Urinary bladder (tissue), 4 donors: ENCODE measurements around the gene PTEN. TPM values are rescaled to one million over a fixed set of nuclear protein-coding genes. Genes with fewer than 3 reads are reported as not detected.
"Not testable (repeated sequence)": the region's sequence is repeated elsewhere in the genome, so short reads cannot be mapped to it uniquely, and the experiment has no call there.

Experiments used
- DNase-seq: peaks from one replicate; pipeline ENCODE4 v3.0.0-alpha.2; 2015; ENCODE audit errors: extremely low spot score
- H3K27ac ChIP-seq: one replicate; pipeline ENCODE4 v1.5.1; 2013; ENCODE audit warnings: low read depth, mild to moderate bottlenecking, moderate library complexity
- H3K36me3 ChIP-seq: one replicate; pipeline ENCODE4 v1.6.1; 2013; ENCODE audit warnings: mild to moderate bottlenecking, moderate library complexity; ENCODE audit not compliant: insufficient read depth
- H3K4me1 ChIP-seq: one replicate; pipeline ENCODE4 v1.6.1; 2013; ENCODE audit warnings: mild to moderate bottlenecking, moderate library complexity; ENCODE audit not compliant: insufficient read depth
- H3K4me3 ChIP-seq: one replicate; pipeline ENCODE4 v1.5.1; 2013; ENCODE audit warnings: low read depth, low read length
- WGBS: extraction: QIAGEN DNeasy Blood & Tissue Kit; methylation state at CpG from one replicate; pipeline ENCODE4 v1.1.7; 2013; 5-methylcytosine and 5-hydroxymethylcytosine counted together
- polyA plus RNA-seq: library from polyadenylated mRNA; stranded (reverse); fragments of 200-250 nt; gene quantifications from one replicate; pipeline ENCODE4 v1.2.3, GENCODE V29; 2013
- total RNA-seq: library from RNA; depleted of rRNA; stranded (reverse); fragments of >200 nt; gene quantifications from one replicate; pipeline ENCODE4 v1.2.3, GENCODE V29; 2014
- donor health status: healthy with polysubstance abuse.
- donor health status: healthy.

The PTEN gene
- 308 TPM for total RNA-seq
- 37.6 TPM for polyA plus RNA-seq

DNA sequence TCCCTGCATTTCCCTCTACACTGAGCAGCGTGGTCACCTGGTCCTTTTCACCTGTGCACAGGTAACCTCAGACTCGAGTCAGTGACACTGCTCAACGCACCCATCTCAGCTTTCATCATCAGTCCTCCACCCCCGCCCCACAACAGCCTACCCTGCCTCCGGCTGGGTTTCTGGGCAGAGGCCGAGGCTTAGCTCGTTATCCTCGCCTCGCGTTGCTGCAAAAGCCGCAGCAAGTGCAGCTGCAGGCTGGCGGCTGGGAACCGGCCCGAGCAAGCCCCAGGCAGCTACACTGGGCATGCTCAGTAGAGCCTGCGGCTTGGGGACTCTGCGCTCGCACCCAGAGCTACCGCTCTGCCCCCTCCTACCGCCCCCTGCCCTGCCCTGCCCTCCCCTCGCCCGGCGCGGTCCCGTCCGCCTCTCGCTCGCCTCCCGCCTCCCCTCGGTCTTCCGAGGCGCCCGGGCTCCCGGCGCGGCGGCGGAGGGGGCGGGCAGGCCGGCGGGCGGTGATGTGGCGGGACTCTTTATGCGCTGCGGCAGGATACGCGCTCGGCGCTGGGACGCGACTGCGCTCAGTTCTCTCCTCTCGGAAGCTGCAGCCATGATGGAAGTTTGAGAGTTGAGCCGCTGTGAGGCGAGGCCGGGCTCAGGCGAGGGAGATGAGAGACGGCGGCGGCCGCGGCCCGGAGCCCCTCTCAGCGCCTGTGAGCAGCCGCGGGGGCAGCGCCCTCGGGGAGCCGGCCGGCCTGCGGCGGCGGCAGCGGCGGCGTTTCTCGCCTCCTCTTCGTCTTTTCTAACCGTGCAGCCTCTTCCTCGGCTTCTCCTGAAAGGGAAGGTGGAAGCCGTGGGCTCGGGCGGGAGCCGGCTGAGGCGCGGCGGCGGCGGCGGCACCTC lies at the start of gene PTEN, which contains the start of gene KLLN:
TSS of gene PTEN (plus strand) at position 573 of the 891 bp plus-strand sequence. CDS start 845 bp downstream, outside the sequence.
TSS of gene KLLN (minus strand) at position 481 of the 891 bp plus-strand sequence. CDS start 1,046 bp downstream, outside the sequence.
- peak; percentile 80 for DNase-seq
- H3K36me3 ChIP-seq, result no peaks in the 10 kb centered on the region
- peak within 1 kb of the TSS; percentile 97 for H3K4me3 ChIP-seq
- peak within 1 kb of the TSS; percentile 99 for H3K27ac ChIP-seq
- H3K4me1 ChIP-seq, result no peaks in the 10 kb centered on the region
- under 1% methylated on average over 89 of the region's 89 CpGs for WGBS

DNA sequence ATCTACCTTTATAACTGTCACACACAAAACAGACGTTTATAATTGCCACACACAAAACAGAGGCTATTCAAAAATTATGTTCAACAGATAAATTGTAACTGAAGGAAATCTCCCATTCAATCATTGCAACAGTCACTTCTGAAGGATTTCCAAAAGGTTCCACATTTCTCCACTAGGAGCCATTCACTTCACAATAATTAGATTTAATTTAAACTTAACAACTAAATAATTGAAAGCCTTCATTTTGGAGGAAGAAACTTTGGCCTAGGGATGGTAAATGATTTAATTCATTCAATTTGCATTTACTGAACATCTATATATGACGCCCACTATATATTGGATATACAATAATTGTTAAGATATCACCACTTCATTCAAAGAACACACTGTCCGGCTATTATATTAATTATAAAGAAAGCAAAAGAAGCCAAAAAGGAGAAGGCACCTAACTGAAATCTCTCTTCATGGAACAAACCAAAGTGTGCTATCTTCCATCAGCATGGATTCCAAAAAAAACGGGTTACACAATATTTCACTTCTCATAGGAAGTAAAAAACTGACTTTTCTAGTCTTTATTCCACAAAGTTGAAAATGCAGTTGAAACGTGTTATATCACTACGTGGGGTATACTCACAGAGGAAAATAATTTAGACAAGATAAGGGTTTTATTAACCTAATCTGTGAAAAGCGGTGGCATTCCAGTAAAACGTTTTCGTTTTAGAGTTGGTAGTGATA lies 47.1 kb upstream of the PTEN start:
- no peak overlapping the region for H3K27ac ChIP-seq
- H3K4me1 ChIP-seq, result no peaks in the 10 kb centered on the region
- 69% methylated on average over 9 of the region's 9 CpGs for WGBS
- H3K36me3 ChIP-seq, result no peaks in the 10 kb centered on the region
- H3K4me3 ChIP-seq, result no peak overlapping the region
- DNase-seq, result no peak

DNA sequence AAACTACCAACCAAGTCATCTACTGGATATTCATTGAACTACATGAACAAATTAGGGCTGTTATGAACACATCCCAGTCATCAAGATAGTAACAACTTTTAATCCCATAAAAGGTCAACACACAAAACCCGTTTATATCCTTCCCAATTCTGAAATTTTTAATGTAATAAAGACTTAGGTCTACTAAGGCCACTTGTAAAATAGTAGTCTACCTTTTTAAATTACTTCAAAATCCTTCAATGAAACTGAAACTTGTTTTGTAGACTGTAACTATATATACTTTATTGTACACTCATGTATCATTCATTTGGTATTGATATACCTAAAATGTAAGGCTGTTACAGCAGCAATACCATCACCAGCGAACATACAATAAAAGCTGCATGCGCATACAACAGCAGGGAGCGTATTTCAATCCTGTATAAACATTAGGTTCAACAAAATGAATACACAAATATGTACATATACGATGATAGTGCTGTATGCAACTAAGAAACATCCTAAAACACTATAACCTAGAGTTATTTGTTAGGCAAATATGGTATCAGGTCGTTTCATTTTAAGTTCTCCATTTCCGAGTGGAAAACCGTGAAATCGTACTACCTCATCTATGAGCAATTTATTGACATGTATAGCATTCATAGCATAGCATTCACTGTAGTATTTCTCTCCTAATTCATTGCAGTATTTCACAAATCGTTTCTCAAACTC lies 46.4 kb upstream of the PTEN start:
- H3K27ac ChIP-seq, result no peak overlapping the region
- WGBS, result 23% methylated on average over 10 of the region's 10 CpGs

GRCh38 chr10:87817609-87818504 lies 45.6 kb upstream of the PTEN start, which contains the start of gene ATAD1:
ATAD1 (minus strand) TSS chr10:87818226; CDS start chr10:87814599, 3,627 bp downstream.
- H3K4me3 ChIP-seq, result peak within 1 kb of the TSS; percentile 64
- peak; percentile 56 for DNase-seq
- H3K27ac ChIP-seq, result peak within 1 kb of the TSS; percentile 81
- no peaks in the 10 kb centered on the region for H3K4me1 ChIP-seq
- no peaks in the 10 kb centered on the region for H3K36me3 ChIP-seq
- under 1% methylated on average over 60 of the region's 60 CpGs for WGBS

More for the DNA sequence above, 46.4 kb upstream of the PTEN start:
- Histone ChIP-seq H3K4me1 (no peaks in the 10 kb centered on the region), H3K4me3 (peak overlapping the region; percentile 64), H3K36me3 (no peaks in the 10 kb centered on the region)
- no peak for DNase-seq

DNA sequence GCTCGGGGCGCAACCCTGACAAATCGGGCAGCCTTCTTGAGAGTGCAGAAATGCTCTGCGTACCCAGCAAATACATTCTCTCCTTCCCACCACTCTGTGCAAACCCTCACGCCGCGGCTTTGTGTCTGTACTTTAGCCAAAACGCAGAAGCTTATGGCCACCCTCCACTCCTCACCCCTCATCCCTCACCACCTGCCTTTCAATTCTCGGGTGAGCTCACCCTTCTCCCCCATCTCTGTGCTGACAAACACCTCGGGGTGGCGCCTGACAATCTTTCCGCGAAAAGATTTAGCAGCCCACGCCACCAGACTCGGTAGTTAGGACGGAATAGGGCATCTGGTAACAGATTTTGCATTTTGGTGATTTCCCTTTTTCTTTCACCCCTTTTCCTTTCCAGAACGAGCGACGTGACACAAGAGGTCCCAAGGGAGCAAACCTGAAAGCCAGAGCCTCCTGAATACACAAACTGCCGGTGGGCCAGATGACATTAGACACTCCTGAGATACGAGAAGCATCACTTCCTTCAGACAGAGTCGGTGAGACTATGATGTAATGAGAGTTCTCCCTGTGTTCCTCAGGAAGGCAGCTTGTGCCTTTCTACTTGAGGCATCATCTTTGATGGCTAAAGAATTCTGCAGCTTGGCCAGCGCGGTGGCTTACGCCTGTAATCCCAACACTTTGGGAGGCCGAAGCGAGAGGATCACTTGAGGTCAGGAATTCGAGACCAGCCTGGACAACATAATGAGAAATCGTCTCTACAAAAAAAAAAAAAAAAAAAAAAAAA lies 44.7 kb upstream of the PTEN start:
- Histone ChIP-seq H3K4me3 (peak overlapping the region; percentile 64), H3K36me3 (no peaks in the 10 kb centered on the region), H3K27ac (peak overlapping the region; percentile 40), H3K4me1 (no peaks in the 10 kb centered on the region)
- WGBS, result 17% methylated on average over 29 of the region's 29 CpGs
- no peak for DNase-seq

GRCh38 chr10:87819289-87819585 lies 44.2 kb upstream of the PTEN start:
- no peak for DNase-seq
- H3K4me1 ChIP-seq, result no peaks in the 10 kb centered on the region
- H3K36me3 ChIP-seq, result no peaks in the 10 kb centered on the region
- 91% methylated on average over 6 of the region's 6 CpGs for WGBS
- no peak overlapping the region for H3K27ac ChIP-seq
- H3K4me3 ChIP-seq, result no peak overlapping the region

DNA sequence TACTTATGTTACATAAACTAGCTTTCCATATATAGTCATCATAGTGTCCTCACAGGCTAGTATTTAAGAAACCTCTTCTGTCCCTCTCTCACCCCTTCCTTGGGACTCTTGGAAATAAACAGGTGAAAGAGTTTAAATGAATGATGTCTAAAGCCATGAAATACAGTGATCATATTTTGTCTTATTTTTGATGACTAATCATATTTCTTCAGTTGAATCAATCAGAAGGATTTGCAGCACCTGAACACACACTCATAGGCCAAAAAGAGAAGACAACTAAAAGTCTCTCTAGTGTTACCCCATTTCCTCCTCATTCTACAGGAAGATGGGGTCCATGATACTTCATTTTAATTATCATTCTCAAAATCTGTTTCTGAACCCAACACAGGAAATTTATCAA lies 36.8 kb upstream of the PTEN start:
- DNase-seq, result no peak

DNA sequence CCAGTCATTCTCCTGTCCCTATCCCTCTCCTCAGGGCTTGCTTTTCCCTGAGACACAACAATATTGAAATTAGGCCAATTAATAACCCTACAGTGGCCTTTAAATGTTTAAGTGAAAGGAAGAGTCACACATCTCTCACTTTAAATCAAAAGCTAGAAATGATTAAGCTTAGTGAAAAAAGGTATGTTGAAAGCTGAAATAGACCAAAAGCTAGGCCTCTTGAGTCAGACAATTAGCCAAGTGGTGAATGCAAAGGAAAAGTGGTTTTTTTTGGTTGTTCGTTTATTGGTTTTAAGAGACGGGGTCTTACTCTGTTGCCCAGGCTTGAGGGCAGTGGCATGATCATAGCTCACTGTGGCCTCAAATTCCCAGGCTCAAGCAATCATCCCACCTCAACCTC lies 35.7 kb upstream of the PTEN start:
- no peak overlapping the region for H3K4me3 ChIP-seq
- DNase-seq, result no peak
- peaks cover 2% of the 10 kb centered on the region for H3K36me3 ChIP-seq
- no peak overlapping the region for H3K27ac ChIP-seq
- 95% methylated on average over 2 of the region's 2 CpGs for WGBS
- H3K4me1 ChIP-seq, result no peaks in the 10 kb centered on the region

More for the DNA sequence above, 36.8 kb upstream of the PTEN start:
- H3K4me3 ChIP-seq, result no peak overlapping the region
- no peak overlapping the region for H3K27ac ChIP-seq
- peaks cover 2% of the 10 kb centered on the region for H3K36me3 ChIP-seq
- H3K4me1 ChIP-seq, result no peaks in the 10 kb centered on the region

DNA sequence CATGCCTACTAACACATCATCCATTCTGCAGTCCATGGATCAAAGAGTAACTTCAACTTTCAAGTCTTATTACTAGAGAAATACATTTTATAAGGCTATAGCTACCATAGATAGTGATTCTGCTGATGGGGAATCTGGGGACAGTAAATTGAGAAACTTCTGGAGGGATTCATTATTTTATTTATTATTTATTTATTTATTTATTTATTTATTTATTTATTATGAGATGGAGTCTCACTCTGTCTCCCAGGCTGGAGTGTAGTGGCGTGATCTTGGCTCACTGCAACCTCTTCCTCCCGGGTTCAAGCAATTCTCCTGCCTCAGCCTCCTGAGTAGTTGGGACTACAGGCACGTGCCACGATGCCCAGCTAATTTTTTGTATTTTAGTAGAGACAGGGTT lies 34.4 kb upstream of the PTEN start:
- H3K36me3 ChIP-seq, DNase-seq, H3K4me3 ChIP-seq, H3K4me1 ChIP-seq, H3K27ac ChIP-seq: not testable (repeated sequence)
- 93% methylated on average over 4 of the region's 4 CpGs for WGBS

- H3K27ac ChIP-seq, result no peak overlapping the region
- no peak overlapping the region for H3K4me3 ChIP-seq
- DNase-seq, result no peak
- H3K4me1 ChIP-seq, result no peaks in the 10 kb centered on the region
- H3K36me3 ChIP-seq, result peaks cover 2% of the 10 kb centered on the region
Observed at GRCh38 chr10:87829986-87830729, 33.3 kb upstream of the PTEN start.

DNA sequence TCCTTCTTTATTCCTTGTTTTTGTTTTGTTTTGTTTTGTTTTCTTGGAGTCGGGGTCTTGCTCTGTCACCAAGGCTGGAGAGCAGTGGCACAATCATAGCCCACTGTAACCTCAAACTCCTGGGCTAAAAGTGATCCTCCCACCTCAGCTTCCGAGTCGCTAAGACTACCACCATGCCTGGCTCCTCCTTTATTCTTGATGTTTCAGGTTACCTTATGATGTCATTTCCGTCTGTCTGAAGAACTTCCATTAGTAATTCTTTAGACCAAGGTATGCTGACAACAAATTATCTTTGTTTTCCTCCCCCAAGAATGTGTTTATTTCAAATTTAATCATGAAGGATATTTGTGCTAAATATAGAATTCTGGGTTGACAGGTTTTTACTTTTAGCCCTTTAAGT lies 27.3 kb upstream of the PTEN start:
- no peaks in the 10 kb centered on the region for H3K36me3 ChIP-seq
- H3K27ac ChIP-seq, result no peak overlapping the region
- no peak for DNase-seq
- WGBS, result 94% methylated on average over 4 of the region's 4 CpGs
- no peak overlapping the region for H3K4me3 ChIP-seq
- no peaks in the 10 kb centered on the region for H3K4me1 ChIP-seq

DNA sequence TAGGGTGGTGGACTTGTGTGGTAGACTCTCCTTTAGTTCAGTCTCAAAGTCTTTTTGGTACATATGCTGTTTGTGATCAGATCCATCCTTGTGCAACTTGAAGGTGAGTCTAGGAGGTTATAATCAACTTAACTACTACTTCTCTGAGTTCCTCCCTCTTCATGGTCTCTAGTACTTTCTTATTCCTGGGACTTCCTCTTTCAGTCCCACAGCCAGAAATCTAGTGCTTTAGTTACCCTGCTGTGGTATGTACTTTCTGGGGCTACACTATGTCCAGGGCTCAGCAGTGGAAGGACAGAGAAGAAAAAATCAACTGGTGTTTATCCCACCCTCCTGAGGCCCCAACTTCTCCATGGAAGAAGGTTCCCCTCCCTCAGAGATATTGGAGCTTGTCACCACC lies 26.0 kb upstream of the PTEN start:
- no peak for DNase-seq
- H3K27ac ChIP-seq, result no peak overlapping the region

More for the DNA sequence above, 26.0 kb upstream of the PTEN start:
- H3K4me3 ChIP-seq, result no peak overlapping the region
- no peaks in the 10 kb centered on the region for H3K4me1 ChIP-seq
- H3K36me3 ChIP-seq, result no peaks in the 10 kb centered on the region
